Left ventricle myocardium inferior (tissue), 1 donor: ENCODE data around the gene MSMB. TPM values are rescaled to one million over a fixed set of nuclear protein-coding genes. Genes with fewer than 3 reads are reported as not detected.

Experiments
- total RNA-seq: library from RNA; stranded (reverse); fragmentation: NEBNext Ultra II Directional; extraction: Animal tissue kit (Norgen Biotek cat#: 25700); gene quantifications from one replicate; pipeline ENCODE4 v1.2.1, GENCODE V29; 2021
- donor health status: DM: no; HTN: yes; CAD: no; lungs with severe emphysema.

The MSMB gene
- total RNA-seq, 1 donor from 2014 or later: not detected

Other genes with a start within 250 kb of the MSMB start
- 6.0 TPM for gene AGAP4, start 198.8 kb downstream of the MSMB start, total RNA-seq
- 83.5 TPM for gene TIMM23, start 73.8 kb downstream of the MSMB start, total RNA-seq
- 270 TPM for gene NCOA4, start 15.6 kb downstream of the MSMB start, total RNA-seq
- gene ANTXRL, start 240.7 kb upstream of the MSMB start, total RNA-seq: not detected